T-helper 2 cell (primary cell): Measurements from ENCODE around the gene PPP1R1B.
A peak's percentile ranks its signal among the peaks of the same experiment; 100 is the strongest.

ENCODE experiments used
- DNase-seq, 5 experiments: peaks; one replicate each; pipeline versions ENCODE4 v3.0.0 to v3.0.0-alpha.2; 2012 to 2022

The PPP1R1B gene

DNA sequence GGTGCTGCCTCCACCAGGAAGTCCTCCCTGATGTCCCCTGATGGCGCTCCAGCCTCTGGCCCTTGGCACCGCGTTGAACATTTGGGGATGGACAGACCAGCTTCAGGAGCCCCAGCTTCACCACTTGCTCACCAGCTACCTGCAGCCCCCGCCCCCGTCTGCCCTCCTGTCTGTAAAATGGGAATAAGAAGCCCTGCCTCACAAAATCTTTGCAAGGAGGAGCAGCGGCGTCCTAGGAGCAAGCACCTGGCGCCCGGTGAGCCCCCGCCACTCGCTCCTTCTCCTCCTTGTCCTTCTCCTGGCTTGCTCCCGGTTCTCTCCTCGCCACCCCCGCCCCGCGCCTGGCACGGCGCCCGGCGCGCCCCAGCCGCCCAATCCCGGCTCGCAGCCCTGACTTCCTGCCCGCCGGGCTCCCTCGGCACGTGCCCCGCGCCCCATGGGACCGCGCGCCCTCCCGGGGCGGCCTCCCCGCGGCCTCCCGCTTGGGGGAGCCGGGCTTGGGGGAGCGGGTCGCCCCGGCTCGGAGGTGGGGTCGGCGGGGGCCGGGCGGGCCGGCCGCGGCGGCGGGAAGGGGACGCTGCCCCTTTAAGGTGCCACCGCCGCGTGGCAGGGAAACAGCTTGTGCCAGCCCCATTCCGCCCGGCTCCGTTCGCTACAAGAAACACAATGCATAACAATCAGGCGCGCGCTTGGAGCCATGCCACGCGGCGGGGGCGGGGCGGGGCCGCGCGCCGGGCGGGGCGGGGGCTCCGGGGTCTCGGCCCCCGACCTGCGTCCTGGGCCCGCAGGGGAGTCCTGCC is 9.1 kb upstream of the PPP1R1B start:
- peak; percentile 23 to 69 (median 37) for DNase-seq

DNA sequence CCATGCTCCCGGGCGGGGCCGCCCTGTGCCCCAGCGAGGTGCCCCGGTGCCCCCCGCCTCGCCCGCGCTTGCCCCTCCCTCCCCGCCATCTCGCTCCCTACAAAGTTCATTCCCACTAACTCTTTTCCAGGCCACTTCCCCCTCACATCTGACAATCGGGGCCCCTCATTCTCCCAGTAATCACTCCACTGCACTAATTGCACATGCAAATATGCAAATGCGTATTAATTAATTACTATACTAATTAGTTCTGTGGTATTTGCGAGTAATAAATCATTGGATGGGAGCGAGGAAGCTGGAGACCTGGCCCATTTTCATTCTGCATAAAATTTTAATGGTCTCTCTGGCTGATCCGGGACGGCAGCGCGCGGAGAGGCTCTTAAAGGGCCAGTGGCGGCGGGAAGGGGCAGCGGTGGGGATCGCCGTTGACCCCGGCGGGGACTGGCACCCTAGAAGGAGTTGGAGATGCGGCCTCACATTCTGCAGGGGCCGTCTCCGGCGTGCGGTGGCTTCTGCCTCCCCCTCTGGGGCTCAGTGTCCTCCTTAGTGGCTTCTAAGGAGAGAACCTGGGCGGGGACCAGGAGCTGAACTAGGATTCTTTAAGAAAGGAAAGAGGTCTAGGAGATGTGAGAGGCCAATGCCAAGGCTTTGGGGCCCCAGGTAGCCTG is 8.4 kb upstream of the PPP1R1B start:
- DNase-seq, result no peak

DNA sequence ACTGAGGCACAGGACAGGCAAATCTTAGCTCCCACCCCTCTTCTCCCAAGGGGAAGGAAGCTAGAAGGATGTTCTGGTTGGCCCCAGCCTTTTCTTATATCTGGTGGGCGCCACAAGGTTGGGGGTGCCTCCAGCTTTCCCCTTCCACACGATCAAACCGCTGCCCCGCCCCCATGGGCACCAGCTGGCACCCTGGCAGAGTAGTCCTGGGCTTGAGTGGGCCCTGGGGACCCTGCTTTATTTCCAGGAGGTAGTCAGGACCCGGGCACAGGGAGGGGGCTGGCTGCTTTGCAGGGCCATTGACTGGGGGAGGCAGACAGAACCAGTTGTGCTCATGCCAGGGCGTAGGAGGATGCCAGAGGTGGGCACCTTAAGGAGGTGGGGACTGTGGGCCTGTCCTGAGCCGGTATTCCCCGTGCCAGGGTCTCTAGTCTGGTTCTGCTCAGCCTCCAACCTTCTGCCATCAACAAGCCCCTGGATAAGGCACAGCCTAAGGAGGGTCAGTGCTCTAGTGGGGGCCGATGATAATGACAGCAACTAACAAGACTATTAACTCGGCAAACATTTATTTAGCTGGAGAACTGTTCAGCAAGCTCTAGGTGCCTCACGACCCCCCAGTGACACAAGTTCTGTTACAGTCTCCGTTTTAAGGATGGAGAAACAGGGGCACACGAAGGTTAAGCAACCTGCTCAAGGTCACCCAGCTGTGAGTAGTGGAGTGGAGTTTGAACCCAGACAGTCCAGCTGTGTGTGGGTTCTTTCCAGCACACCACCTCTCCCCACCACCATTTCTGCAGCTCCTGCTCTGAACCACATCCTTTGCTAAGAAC is 7.6 kb upstream of the PPP1R1B start:
- DNase-seq, result no peak

DNA sequence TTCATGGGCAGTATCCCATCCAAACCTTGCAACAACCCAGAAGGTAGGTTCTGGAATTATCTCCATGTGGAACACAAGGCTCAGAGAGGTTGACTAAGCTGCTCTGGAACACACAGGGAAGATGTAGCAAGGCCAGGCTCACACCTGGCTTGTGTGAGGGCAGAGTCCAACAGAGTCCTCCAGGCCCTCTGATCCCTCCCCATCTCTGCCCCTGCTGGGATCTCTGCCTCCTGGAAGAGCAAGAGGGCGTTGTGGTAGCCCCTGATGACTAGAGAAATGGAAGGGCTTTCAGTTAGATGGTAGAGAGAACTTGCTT is 7.0 kb upstream of the PPP1R1B start:
- DNase-seq, result no peak

DNA sequence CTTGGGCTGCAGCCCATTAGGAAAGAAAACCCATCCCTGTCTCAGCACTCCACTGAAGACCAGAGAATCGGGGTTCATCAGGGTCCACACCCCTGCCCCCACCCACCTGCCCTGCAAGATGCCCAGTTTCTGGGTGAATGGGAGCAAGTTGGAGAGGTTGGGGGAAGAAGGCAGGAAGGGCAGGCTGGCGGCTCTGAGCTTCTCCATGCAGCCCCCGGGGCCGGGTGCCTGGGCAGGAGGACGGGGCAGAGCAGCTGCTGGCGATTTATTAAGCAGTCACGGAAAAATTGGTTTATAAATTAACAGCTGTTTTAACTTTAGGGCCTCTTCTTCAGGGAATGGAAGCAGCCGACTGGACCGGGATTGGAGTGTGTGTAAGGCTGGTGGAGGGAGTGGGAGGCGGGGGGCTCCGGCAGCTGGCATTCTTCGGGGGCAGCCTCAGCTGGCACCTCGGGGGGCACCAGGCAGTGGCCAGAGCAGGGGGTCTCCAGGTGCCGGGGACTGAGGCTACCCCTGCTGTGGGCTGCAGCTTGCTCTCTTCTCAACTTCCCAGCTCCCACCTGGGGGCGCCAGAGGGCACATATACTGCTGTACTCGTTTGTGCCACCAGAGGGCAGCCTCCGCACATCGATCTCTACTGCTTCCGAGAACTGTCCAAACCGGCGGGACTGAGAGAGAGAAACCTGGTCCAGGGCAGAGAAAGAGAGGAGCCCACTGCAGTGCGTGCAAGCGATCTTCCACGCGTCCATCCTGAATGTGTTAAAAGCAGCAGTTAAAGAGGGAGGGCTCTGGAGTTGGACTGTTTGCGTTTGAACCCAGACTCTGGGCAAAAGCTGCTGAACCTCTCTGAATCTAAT is 5.0 kb upstream of the PPP1R1B start:
- peak; percentile 75 to 81 (median 77) for DNase-seq

DNA sequence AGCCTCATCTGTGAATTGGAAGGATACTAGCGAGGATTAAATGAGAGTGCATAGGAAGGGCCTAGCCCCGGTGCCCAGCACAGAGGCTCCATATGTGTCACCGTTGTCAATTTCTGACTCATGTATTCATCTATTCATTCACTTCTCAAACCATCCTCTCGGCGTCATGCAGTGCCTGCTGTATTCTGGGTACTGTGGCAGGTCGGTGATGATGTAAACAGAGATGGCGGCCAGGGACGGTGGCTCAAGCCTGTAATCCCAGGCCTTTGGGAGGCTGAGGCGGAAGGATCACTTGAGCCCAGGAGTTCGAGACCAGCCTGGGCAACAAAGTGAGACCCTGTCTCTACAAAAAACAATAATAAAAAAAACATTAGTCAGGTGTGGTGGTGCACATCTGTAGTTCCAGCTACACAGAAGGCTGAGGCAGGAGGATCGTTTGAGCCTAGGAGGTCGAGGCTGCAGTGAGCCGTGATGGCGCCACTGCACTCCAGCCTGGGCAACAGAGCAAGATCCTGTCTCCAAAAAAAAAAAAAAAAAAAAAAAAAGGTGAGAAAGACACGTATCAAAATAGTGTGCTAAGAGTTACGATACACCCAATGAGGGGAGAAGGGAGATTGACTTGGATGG is 4.3 kb upstream of the PPP1R1B start:
- DNase-seq, result peak in 2 of 5 experiments; percentile 37 to 85

DNA sequence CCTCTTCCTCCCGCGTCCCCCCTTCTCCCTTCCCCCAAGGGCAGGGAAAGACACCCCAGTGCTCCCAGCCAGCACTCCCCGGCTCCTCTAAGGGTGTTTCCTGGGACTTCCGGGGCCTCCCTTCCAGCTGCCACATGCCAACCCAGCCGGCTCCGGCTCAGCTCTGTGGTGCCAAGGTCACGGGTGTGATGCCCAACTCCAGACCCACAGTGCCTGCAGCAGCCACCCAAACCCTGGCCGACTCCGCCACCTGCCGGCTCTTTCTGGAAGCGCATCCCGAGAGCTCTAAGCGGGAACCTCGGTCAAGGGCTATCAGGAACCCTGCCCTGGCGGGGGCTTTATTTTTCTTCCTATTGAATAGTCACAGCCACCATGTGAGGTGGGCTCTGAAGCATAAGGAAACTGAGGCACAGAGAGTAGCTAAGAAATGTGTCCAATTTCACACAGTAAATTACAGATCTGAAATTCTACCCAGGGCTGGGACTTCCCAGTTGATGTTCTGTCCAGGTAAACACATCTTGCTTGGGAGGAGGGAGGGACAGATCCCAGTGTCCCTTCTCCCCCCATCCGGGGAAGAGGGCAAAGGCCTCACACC is 3.3 kb upstream of the PPP1R1B start:
- peak; percentile 65 to 84 (median 76) for DNase-seq

DNA sequence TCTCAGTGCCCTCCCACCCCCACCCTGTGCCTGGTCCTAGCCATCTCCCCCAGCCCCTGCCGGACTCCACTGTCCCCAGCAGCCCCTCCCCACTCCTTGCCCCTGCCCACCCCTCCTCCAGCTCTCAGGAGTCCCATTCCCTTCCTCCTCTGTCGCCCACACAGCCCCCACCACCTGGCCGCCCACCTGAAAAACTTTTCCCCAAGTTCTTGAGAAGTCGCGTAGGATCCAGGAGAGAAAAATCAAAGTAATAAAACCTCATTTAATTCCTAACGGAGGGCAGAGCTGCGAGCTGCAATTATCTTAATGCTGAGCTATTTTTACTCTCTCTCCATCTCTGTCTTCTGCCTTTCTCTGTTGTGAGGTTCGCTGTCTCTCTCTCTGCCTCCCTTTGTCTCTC is 2.4 kb upstream of the PPP1R1B start:
- no peak for DNase-seq

DNA sequence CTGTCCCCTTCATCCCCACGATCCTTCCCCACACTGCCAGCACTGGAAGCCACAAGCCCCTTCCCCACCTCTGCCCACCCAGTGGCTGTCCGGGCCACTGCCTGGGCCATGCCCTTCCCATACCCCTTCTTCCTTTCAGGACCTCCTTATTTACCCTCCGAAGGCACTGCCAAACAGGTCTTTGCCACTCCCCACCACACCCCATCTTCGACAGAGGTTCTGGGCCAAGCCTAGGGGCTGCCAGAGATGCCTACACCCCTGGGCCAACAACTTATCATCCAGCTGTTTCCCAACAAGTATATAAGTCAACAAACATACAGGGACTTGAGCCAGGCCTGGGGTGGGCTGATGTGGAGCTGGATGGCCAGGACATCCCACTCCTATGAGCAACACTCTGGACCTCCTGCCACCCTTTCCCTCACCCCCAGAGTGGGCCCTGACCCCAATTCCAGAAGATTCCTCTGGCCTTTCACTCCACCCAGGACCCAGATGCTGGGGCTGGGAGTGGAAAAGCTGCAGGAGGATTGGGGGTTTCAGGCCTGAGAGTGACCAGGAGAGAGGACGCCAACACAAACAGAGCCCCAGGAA is 1.5 kb upstream of the PPP1R1B start:
- DNase-seq, result no peak

DNA sequence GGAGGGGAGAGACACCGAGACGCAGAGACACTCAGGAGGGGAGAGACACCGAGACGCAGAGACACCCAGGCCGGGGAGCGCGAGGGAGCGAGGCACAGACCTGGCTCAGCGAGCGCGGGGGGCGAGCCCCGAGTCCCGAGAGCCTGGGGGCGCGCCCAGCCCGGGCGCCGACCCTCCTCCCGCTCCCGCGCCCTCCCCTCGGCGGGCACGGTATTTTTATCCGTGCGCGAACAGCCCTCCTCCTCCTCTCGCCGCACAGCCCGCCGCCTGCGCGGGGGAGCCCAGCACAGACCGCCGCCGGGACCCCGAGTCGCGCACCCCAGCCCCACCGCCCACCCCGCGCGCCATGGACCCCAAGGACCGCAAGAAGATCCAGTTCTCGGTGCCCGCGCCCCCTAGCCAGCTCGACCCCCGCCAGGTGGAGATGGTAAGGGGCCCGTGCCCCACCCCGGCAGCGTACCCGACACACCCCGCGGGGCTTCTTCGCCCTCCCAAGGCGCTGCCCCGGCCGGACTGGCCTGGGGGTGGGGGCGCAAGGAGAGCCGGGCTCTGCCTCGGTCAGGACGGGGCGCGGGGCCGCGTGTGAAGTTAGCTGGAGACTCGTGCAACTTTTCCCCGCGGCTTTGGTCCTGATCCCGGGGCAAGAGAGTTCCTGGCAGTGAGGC is 427 bp downstream of the PPP1R1B start:
- DNase-seq, result no peak

DNA sequence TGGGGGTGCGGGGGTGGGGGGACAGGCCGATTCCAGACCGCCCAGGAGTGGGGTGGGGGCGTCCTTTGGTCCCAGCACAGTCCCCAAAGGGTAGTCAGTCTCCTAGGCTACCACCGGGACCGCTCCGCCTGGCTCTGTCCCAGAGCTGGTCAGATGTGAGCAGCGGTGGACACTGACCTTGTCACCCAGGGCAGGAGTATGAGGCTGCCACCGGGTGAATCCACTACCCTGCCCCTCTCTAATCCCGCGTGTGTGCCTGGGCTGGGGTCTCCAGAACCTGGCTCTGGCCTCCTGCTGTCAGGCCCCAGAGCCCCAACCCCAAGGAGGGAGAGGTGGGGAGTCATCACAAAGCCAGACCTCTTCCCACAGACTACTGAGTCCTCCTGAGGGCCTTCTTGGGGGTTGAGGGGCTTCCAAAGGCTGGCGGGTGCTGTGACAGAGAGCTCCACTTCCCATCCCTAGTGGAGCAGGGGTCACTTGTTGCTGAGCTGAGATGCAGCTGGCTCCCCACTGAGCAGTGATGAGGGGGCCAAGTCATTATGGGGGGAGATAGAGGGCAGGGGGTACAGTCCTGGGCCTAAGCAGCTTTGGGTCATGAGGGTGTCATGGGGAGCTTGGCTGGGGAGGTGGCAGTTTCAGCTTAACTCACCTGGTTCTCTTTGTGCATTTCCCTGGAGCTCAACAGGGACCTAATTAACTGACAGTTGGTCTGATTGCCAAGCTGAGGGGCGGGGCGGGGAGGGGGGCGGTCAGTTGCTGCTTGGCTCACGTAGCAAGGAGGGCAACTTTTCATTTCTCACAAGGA is 1.2 kb downstream of the PPP1R1B start:
- no peak for DNase-seq

DNA sequence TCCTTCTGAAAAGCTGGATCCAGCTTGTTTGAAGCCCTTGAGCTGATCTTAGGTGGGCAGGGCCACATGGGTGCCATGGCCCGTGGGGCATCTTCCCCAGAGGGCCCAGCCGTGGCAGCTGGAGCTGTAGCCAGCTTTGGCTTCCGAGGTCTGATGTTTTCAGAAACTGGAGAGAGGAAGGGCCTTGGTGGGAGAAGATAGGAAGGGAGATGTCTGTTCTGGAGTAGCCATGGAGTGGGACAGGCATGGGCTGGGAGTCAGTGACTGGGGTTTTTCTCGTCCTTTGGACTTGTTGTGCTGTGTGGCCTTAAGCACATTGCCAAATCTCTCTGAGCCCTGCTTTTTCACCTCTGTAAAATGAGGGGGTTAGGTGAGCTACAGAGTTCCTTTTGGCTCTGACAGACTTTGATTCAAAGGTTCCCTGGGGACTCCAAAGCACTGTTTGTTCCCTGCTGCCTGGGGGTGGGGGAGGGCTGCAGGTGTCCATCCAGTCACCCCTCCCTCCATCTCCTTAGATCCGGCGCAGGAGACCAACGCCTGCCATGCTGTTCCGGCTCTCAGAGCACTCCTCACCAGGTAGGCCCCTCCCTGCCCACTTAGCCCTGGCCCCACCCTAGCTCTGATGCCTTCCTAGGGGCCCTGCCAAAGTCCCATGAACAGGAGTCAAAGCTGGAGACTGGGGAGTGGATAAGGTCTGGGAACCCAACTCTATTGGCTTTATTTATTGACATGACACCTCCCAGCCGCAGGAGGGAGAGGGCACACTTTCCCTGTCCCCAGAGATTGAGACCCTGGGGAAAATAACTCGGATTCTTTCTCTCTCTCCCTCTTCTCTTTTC is 2.1 kb downstream of the PPP1R1B start:
- no peak for DNase-seq

DNA sequence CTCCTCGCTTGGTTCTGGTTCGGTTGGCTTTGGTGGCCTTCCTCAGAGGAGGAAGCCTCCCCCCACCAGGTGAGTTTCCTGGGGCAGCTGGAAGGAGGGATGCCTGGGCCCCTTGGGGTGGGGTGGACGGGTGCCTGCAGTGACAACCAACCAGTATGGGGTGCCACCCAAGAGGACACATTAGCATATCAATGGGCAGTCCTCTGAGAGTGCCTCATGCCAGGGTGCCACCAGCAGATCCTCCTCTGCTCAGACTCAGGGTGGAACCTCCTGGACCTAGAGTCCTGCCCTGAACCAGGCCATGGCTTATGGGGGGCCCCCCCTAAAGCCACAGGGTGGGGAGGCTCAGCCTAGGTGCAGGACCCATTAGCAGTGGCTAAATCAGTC is 2.7 kb downstream of the PPP1R1B start:
- DNase-seq, result no peak

DNA sequence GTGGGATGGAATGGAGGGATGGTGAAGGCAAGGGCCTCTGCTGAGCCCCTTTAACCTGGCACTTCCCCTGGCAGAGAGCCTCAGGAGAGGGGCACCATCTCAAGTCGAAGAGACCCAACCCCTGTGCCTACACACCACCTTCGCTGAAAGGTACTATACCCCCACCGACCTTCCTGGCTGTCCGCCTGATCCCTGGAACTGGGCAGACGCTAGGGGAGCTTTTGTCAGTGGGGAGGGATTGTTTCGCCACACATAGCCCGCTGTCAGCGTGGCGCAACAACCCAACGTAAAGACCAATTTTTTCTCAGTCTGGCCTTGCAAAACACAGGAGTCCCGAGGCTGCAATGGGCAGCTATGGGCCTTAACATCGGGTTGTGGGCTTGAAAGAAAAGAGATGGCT is 3.1 kb downstream of the PPP1R1B start:
- DNase-seq, result no peak

DNA sequence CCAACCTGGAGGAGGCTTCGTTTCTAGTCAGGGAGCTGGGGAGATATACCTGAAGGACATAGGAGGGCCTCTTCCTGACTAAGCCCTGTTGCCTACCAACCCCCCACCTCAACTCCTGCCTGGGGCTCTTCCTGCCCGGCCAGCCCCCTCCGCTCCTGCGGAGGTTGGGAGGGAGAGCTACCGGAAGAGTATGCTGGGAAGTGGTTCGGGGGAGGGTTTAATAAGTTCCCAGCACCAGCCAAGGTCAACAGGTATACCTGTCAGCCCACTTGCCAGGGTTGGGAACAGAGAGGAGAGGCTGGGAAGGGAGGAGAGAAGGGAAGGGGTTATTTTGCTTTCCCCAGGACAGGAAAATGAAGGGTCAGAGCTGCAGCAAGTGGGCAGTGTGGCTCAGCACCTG is 4.7 kb downstream of the PPP1R1B start:
- no peak for DNase-seq

DNA sequence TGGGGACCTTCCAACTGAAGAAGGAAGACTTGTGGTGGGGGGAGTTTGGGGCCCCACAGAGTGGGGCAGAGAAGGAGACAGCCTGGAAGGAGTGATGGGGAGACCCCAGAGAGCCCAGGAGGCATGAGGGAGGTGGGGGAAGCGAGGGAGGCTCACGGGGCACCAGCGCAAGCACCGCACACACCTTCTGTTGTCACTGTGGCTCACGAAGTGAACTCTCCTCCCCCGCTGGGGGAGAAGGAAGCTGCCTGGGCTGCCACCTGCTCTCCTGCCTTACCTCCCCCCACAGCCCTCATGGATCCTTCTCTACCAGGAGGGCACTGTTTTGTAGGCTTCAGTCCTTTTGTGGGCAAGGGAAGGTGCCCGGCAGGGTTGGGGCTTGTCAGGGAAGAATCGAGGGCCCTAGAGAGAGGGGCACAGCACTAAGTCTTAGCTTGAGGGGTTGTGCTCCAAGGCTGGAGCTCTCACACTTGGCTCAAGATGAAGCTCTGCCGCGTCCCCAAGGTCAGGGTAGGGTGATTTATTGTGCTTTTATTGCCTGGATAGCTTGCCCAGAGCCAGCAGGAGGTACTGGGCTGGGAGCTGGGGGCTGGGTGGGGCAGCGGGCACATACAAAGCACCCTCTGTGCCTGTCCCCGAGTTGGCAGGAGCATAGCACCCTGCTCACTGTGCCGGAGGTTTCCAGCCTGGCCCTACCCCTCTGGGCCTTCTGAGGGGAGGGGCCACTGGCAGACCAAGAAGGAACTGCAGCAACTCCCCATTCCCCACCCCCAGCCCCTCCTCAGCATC is 5.6 kb downstream of the PPP1R1B start:
- DNase-seq, result no peak

DNA sequence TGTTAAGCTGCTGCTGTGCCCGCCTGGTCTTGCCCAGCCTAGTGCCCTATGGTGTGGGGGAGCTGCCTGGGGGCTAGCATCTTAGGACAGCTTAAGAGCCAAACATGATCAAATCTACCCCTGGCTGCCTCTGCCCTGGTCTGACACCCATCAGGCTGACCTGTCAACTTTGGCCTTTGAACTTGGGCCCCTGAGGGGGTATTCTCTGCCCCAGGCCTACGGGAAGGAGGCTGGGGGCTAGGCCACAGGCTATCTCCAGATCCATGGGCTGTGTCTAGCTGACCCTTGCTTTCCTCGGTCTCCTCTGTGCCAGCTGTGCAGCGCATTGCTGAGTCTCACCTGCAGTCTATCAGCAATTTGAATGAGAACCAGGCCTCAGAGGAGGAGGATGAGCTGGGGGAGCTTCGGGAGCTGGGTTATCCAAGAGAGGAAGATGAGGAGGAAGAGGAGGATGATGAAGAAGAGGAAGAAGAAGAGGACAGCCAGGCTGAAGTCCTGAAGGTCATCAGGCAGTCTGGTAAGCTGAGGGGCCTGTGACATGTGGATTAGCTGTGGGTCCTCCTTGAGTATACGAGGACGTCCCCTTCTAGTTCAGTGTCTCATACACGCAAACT is 6.9 kb downstream of the PPP1R1B start:
- DNase-seq, result no peak
